Heart left ventricle (tissue), 13 donors: ENCODE measurements around the gene ASIC3.

ENCODE experiments used
- CTCF ChIP-seq, 12 donors: fragments of 200-600 bp; sonication (generic) in 4 of 12; IDR thresholded peaks; one replicate each; pipeline versions ENCODE4 v1.5.0 to v1.8.0; 2018 to 2022; ENCODE audit warnings: antibody characterized with exemption in 12 of 12, mild to moderate bottlenecking in 5 of 12
- POLR2A ChIP-seq, 2 donors: fragments of 450-650 bp; IDR thresholded peaks; one replicate each; pipeline ENCODE4 v1.6.1; 2017; ENCODE audit warnings: antibody characterized with exemption in 2 of 2, mild to moderate bottlenecking in 2 of 2, moderate library complexity in 2 of 2
- donor health status: ischemic (EF 13 %, LVEDD 7.1; RV severe dilation, severe dysfunction).
- donor health status: DM: no; HTN: yes; CAD: no.
- donor health status: DM: no; HTN: no; CAD: no.
- donor health status: ischemic (EF 25% LVEDD 6.9; RV normal size, moderate dysfunction).
- donor health status: ischemic (EF 25% LVEDD 5.7; RV mildly dilated, moderate dysfunction).
- donor health status: ischemic (EF 35%, LVEDD 5.7; RV mildly dilated, moderate dysfunction).
- donor health status: nonischemic (EF 11% LVEDD 7.7; RV severe dilation, severe dysfunction).
- donor health status: DM: yes; HTN: yes; CAD: no.
- donor health status: PGD.
- donor health status: ischemic (EF 29% LVEDD 5.4; RV normal size, mild dysfunction).
- donor health status: nonischemic (EF 23%, LVEDD 6.1; RV moderate dilation, normal function).

DNA sequence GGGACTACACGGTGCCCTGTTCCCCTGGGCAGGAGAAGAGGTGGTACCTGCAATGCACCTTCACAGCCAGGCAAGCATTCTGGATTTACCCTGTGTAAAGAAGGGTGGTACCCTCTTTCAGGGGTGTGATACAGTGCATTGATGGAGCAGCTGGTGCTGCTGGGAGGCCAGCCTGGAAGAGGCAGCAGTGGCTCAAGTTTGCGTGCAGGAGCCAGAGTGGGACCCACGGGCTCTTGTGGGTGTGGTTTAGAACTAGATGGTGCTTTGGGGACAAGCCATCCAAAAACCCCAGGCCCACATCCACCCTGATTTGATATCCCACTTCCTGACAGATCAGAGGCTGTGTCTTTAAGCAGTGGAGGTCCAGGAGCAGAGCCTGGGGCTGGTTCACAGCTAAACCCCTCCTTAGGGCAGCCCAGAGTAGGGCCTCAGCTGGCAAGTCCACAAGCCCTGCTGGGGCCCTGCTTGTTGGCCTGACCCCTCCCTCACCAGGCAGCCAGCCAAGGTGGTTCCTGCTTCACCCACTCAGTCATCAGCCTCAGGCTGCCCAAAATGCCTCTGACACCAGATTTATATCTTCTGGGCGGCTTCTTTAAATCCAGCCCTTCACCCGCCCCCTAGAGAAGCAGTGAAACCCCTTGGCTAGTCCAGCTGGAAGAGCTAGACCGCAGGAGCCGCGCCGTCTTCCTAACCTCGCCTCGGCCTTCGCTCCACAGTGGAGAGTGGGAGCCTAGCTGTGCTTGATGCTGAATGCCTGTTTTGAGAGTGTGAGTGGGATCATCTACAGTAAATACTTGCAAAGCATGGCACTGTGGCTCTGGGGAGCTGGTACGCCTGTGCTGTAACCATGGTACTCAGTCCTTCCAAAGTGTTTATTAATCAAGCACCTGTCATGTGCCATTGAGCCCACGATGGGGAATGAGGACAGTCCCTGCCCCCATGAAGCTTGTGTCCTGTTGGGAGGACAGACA, 1.4 kb upstream of the ASIC3 start:
- TF ChIP-seq CTCF (IDR thresholded peaks at IDR 0.05) (no peak), POLR2A (IDR thresholded peaks at IDR 0.05) (no peak)
